GM12892 (cell line): Measurements from ENCODE around the gene UHMK1.

ENCODE experiments used
- POLR2A ChIP-seq: IDR thresholded peaks from 2 replicates; pipeline ENCODE4 v1.6.1; 2011; ENCODE audit warnings: low read depth, low read length, control low read depth
- TAF1 ChIP-seq: IDR thresholded peaks from 2 replicates; pipeline ENCODE4 v1.6.1; 2011; ENCODE audit warnings: low read depth, mild to moderate bottlenecking, control low read depth, low read length, borderline replicate concordance

GRCh38 chr1:162475089-162475488 lies 22.5 kb upstream of the UHMK1 start:
- TF ChIP-seq TAF1, result no peak
- TF ChIP-seq POLR2A, result no peak
